HL-60 (cell line): ENCODE results near the gene CDH22.

Experiments
- DNase-seq, 2 experiments: peaks; one replicate each; pipeline ENCODE4 v3.0.0-alpha.2; 2010 to 2020; ENCODE audit warnings: low read depth in 1 of 2, low spot score in 1 of 2
- H3K27ac ChIP-seq: fragments of 250-450 bp; sonication (Bioruptor Pico); replicated peaks from 2 replicates; pipeline ENCODE4 v1.5.1; 2020; ENCODE audit warnings: mild to moderate bottlenecking, moderate library complexity
- H3K27me3 ChIP-seq: fragments of 250-450 bp; sonication (Bioruptor Pico); 2 replicates; pipeline ENCODE4 v1.5.1; 2021; ENCODE audit warnings: mild to moderate bottlenecking, moderate library complexity; ENCODE audit not compliant: insufficient read depth, poor library complexity, severe bottlenecking
- H3K4me3 ChIP-seq: replicated peaks from 2 replicates; pipeline ENCODE4 v1.5.1; 2011; ENCODE audit warnings: mild to moderate bottlenecking, control low read depth, low read length; ENCODE audit not compliant: insufficient read depth
- CTCF ChIP-seq: IDR thresholded peaks from one replicate; pipeline ENCODE4 v1.5.1; 2011; ENCODE audit warnings: low read length, control low read depth, inconsistent platforms; ENCODE audit not compliant: insufficient read depth
- GABPA ChIP-seq: IDR thresholded peaks from 2 replicates; pipeline ENCODE4 v1.6.1; 2012; ENCODE audit warnings: low read depth
- POLR2AphosphoS5 ChIP-seq: IDR thresholded peaks from 2 replicates; pipeline ENCODE4 v1.6.1; 2012; ENCODE audit warnings: low read depth
- REST ChIP-seq: IDR thresholded peaks from 2 replicates; pipeline ENCODE4 v1.6.1; 2012; ENCODE audit warnings: low read depth; ENCODE audit not compliant: insufficient replicate concordance
- SPI1 ChIP-seq: IDR thresholded peaks from 2 replicates; pipeline ENCODE4 v1.6.1; 2012; ENCODE audit warnings: low read depth, mild to moderate bottlenecking, borderline replicate concordance

Gene CDH22

GRCh38 chr20:46317685-46318177, 9.4 kb upstream of the CDH22 start:
- H3K4me3 ChIP-seq: no peak overlapping the region
- no peak overlapping the region for H3K27ac ChIP-seq
- peaks cover 41% of the 10 kb centered on the region for H3K27me3 ChIP-seq
- DNase-seq: no peak
- TF ChIP-seq CTCF: no peak
- no peak for TF ChIP-seq REST
- TF ChIP-seq GABPA: no peak
- TF ChIP-seq SPI1: no peak
- TF ChIP-seq POLR2AphosphoS5: no peak

GRCh38 chr20:46316984-46317684, 8.8 kb upstream of the CDH22 start:
- TF ChIP-seq GABPA: no peak
- no peak for TF ChIP-seq CTCF
- no peak for TF ChIP-seq POLR2AphosphoS5
- no peak for TF ChIP-seq REST
- no peak for TF ChIP-seq SPI1
- Histone ChIP-seq H3K4me3 (no peak overlapping the region), H3K27me3 (peaks cover 41% of the 10 kb centered on the region), H3K27ac (no peak overlapping the region)
- DNase-seq: no peak

GRCh38 chr20:46315311-46315710, 7.0 kb upstream of the CDH22 start:
- TF ChIP-seq GABPA (no peak), REST (no peak), POLR2AphosphoS5 (no peak), CTCF (no peak), SPI1 (no peak)
- DNase-seq: no peak
- peaks cover 46% of the 10 kb centered on the region for H3K27me3 ChIP-seq
- no peak overlapping the region for H3K4me3 ChIP-seq
- no peak overlapping the region for H3K27ac ChIP-seq
